Lung (tissue), 12 donors: ENCODE measurements around the gene KRTAP12-3. TPM values are rescaled to one million over a fixed set of nuclear protein-coding genes. Genes with fewer than 3 reads are reported as not detected.
A peak's percentile ranks its signal among the peaks of the same experiment; 100 is the strongest.
"Not testable (repeated sequence)": the region's sequence is repeated elsewhere in the genome, so short reads cannot be mapped to it uniquely, and the experiment has no call there.

Source experiments
- ATAC-seq: fragments of 200-7000 bp; cut with Tn5 transposase; one replicate; pipeline ENCODE4 v1.9.1; 2020; ENCODE audit warnings: moderate number of reproducible peaks; ENCODE audit not compliant: insufficient read depth, low FRiP score
- DNase-seq, 3 donors: peaks; one replicate each; pipeline ENCODE4 v3.0.0-alpha.2; 2013 to 2017
- H3K27ac ChIP-seq, 2 donors: one replicate each; pipeline ENCODE4 v1.5.1; 2013; ENCODE audit warnings: mild to moderate bottlenecking in 2 of 2, moderate library complexity in 2 of 2, control low read depth in 1 of 2, inconsistent platforms in 1 of 2, low read depth in 1 of 2, low read length in 1 of 2
- H3K27me3 ChIP-seq, 3 donors: one replicate each; pipeline ENCODE4 v1.5.1; 2013; ENCODE audit warnings: low read length in 2 of 3; ENCODE audit not compliant: control insufficient read depth in 3 of 3, insufficient read depth in 3 of 3
- H3K36me3 ChIP-seq, 4 donors: one replicate each; pipeline ENCODE4 v1.5.1; 2013; ENCODE audit warnings: low read length in 4 of 4, mild to moderate bottlenecking in 1 of 4, moderate library complexity in 1 of 4; ENCODE audit not compliant: control insufficient read depth in 4 of 4, insufficient read depth in 4 of 4
- H3K4me1 ChIP-seq, 5 donors: one replicate each; pipeline ENCODE4 v1.5.1; 2013; ENCODE audit warnings: low read length in 5 of 5, mild to moderate bottlenecking in 2 of 5, moderate library complexity in 1 of 5; ENCODE audit not compliant: control insufficient read depth in 5 of 5, insufficient read depth in 5 of 5
- H3K4me3 ChIP-seq: one replicate; pipeline ENCODE4 v1.5.1; 2013; ENCODE audit warnings: mild to moderate bottlenecking, control low read depth, moderate library complexity
- H3K9ac ChIP-seq, 2 donors: one replicate each; pipeline ENCODE4 v1.5.1; 2013; ENCODE audit warnings: low read length in 2 of 2, control low read depth in 1 of 2; ENCODE audit not compliant: insufficient read depth in 1 of 2
- H3K9me3 ChIP-seq, 4 donors: one replicate each; pipeline ENCODE4 v1.5.1; 2013; ENCODE audit warnings: low read length in 3 of 4, mild to moderate bottlenecking in 1 of 4, moderate library complexity in 1 of 4; ENCODE audit not compliant: control insufficient read depth in 4 of 4, insufficient read depth in 3 of 4
- WGBS, 2 donors: extraction: QIAGEN DNeasy Blood & Tissue Kit; methylation state at CpG; one replicate each; pipeline ENCODE4 v1.1.7; 2013; 5-methylcytosine and 5-hydroxymethylcytosine counted together
- polyA plus RNA-seq, 2 donors: library from polyadenylated mRNA; stranded (reverse); fragments of 200-250 nt; gene quantifications; one replicate each; pipeline ENCODE4 v1.2.1, GENCODE V29; 2013
- total RNA-seq, 2 donors: library from RNA; depleted of rRNA in 1 of 2; stranded (reverse); fragments of >200 nt in 1 of 2; gene quantifications; one replicate each; pipeline ENCODE4 v1.2.1, GENCODE V29; 2014 to 2021
- TF ChIP-seq, protein P1 (sequence below): IDR thresholded peaks from 2 replicates; pipeline ENCODE4 v1.5.1; 2012; ENCODE audit warnings: mild to moderate bottlenecking; ENCODE audit errors: control extremely low read depth, extremely low read depth
- donor health status: control.
- donor health status: control.
- donor health status: Bipolar disorder and iron deficiency.
- donor health status: healthy.
- donor health status: DM: yes; HTN: yes; CAD: no.

The KRTAP12-3 gene
- total and polyA plus RNA-seq, 4 donors, result not detected

DNA sequence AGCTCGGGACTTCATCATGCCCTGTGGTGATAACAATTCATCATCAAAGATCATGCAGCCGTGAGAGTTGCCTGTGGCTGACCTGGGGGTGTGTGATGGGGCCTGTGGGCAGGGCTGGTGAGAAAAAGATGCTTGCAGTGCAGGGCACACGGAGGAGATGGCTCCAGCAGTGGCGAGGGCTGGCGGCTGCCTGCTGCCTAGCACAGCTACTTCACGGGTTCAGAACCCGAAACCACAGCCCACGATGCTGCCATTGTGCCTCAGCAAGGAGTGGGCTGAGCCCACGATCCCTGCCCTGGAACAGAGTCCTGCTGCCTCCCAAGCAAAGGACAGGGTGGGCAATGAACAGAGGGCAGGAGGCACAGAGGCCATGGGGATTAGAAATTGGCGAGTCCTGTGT, 31.5 kb upstream of the KRTAP12-3 start:
- peaks cover 0 to 2% (median 0%) of the 10 kb centered on the region in 5 donors for H3K4me1 ChIP-seq
- DNase-seq (no peak), ATAC-seq (no peak)
- 78 to 81% methylated on average over 10 of the region's 10 CpGs for WGBS, 2 donors
- no peak overlapping the region for H3K27ac ChIP-seq
- TF ChIP-seq, protein P1, sequence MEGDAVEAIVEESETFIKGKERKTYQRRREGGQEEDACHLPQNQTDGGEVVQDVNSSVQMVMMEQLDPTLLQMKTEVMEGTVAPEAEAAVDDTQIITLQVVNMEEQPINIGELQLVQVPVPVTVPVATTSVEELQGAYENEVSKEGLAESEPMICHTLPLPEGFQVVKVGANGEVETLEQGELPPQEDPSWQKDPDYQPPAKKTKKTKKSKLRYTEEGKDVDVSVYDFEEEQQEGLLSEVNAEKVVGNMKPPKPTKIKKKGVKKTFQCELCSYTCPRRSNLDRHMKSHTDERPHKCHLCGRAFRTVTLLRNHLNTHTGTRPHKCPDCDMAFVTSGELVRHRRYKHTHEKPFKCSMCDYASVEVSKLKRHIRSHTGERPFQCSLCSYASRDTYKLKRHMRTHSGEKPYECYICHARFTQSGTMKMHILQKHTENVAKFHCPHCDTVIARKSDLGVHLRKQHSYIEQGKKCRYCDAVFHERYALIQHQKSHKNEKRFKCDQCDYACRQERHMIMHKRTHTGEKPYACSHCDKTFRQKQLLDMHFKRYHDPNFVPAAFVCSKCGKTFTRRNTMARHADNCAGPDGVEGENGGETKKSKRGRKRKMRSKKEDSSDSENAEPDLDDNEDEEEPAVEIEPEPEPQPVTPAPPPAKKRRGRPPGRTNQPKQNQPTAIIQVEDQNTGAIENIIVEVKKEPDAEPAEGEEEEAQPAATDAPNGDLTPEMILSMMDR, result no peak
- no peaks in the 10 kb centered on the region for H3K36me3 ChIP-seq
- no peak overlapping the region for H3K9ac ChIP-seq
- no peaks in the 10 kb centered on the region for H3K27me3 ChIP-seq
- H3K9me3 ChIP-seq, result peaks cover 0 to 15% (median 11%) of the 10 kb centered on the region in 4 donors
- no peak overlapping the region for H3K4me3 ChIP-seq

DNA sequence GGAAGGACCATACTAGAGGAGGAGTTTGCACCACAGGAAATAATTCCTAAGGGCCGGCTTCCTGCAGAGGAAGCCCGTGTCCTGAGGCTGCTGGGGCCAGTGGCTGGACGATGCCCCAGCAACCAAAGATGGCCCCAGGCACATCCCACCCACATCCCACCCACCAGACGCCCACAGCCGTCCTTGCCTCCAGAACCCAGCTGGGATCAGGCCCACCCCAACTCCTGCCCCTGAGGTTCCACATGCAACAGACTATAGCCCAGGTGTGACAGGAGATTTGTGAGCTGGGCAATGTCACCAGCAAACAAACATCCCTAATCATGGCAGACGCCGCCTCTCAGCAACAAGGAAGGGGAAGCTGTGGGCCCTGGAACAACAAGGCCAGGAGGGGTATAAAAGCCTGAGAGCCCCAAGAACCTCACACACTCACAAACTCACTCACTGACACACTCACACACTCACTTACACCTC, 31.0 kb upstream of the KRTAP12-3 start, which contains the start of gene KRTAP10-9:
Gene KRTAP10-9 (plus strand): TSS at position 421 of the 471 bp plus-strand sequence. CDS start 79 bp downstream, outside the sequence.
- TF ChIP-seq, protein P1, result no peak
- H3K27me3 ChIP-seq, result no peaks in the 10 kb centered on the region
- H3K9ac ChIP-seq, result no peak within 1 kb of the TSS
- H3K27ac ChIP-seq, result no peak within 1 kb of the TSS
- H3K4me1 ChIP-seq, result peaks cover 0 to 2% (median 0%) of the 10 kb centered on the region in 5 donors
- WGBS, 2 donors, result 52 to 55% methylated on average over 7 of the region's 7 CpGs
- H3K9me3 ChIP-seq, result peaks cover 0 to 14% (median 12%) of the 10 kb centered on the region in 4 donors
- ATAC-seq (no peak), DNase-seq (no peak)
- no peak within 1 kb of the TSS for H3K4me3 ChIP-seq
- no peaks in the 10 kb centered on the region for H3K36me3 ChIP-seq

DNA sequence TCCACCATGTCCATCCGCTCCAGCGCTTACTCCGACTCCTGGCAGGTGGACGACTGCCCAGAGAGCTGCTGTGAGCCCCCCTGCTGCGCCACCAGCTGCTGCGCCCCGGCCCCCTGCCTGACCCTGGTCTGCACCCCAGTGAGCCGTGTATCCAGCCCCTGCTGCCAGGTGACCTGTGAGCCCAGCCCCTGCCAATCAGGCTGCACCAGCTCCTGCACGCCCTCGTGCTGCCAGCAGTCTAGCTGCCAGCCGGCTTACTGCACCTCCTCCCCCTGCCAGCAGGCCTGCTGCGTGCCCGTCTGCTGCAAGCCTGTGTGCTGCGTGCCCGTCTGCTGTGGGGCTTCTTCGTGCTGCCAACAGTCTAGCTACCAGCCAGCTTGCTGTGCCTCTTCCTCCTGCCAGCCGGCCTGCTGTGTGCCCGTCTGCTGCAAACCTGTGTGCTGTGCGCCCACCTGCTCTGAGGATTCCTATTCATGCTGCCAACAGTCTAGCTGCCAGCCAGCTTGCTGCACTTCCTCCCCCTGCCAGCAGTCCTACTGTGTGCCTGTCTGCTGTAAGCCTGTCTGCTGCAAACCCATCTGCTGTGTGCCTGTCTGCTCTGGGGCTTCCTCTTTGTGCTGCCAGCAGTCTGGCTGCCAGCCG, 30.4 kb upstream of the KRTAP12-3 start:
- H3K27me3 ChIP-seq, H3K4me1 ChIP-seq, H3K36me3 ChIP-seq, H3K27ac ChIP-seq, H3K9ac ChIP-seq, H3K4me3 ChIP-seq, DNase-seq, ATAC-seq: not testable (repeated sequence)
- WGBS, 2 donors, result 83 to 85% methylated on average over 15 to 20 of the region's 20 CpGs
- H3K9me3 ChIP-seq, result peaks cover 0 to 14% (median 13%) of the 10 kb centered on the region in 4 donors

DNA sequence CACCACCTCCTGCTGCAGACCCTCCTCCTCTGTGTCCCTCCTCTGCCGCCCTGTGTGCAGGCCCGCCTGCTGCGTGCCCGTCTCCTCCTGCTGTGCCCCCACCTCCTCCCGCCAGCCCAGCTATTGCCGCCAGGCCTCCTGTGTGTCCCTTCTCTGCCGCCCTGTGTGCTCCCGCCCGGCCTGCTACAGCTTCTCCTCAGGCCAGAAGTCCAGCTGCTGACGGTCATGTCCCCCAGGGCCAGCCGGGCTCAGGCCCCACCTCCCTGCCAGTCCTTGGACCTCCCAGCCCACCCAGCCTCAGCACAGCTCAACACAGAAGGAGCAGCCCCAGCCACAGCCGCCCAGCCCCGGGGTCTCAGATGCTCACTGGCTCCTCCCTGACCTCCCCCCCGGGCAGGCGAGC, 29.9 kb upstream of the KRTAP12-3 start:
- H3K4me3 ChIP-seq, H3K27ac ChIP-seq, H3K27me3 ChIP-seq, H3K9ac ChIP-seq, ATAC-seq, H3K36me3 ChIP-seq, H3K4me1 ChIP-seq: not testable (repeated sequence)
- peaks cover 0 to 14% (median 11%) of the 10 kb centered on the region in 4 donors for H3K9me3 ChIP-seq
- WGBS, 2 donors, result 55 to 67% methylated on average over 11 to 15 of the region's 15 CpGs
- DNase-seq, result peak in 2 of 3 donors; percentile 29 to 40
